HAP-1 (cell line): Measurements from ENCODE around the gene WASL.

Experiments used
- DNase-seq, 2 experiments: peaks; one replicate each; pipeline ENCODE4 v3.0.0-alpha.2; 2016 to 2020; ENCODE audit warnings: low spot score in 2 of 2
- H3K27me3 ChIP-seq: fragments of 250-450 bp; sonication (Bioruptor Pico); 2 replicates; pipeline ENCODE4 v1.5.1; 2020; ENCODE audit warnings: low read depth, mild to moderate bottlenecking, moderate library complexity
- H3K36me3 ChIP-seq: fragments of 250-450 bp; sonication (Bioruptor Pico); replicated peaks from 2 replicates; pipeline ENCODE4 v1.5.1; 2020; ENCODE audit warnings: mild to moderate bottlenecking
- H3K4me1 ChIP-seq: fragments of 250-450 bp; sonication (Bioruptor Pico); 2 replicates; pipeline ENCODE4 v1.5.1; 2020; ENCODE audit warnings: mild to moderate bottlenecking
- H3K4me3 ChIP-seq: fragments of 250-450 bp; sonication (Bioruptor Pico); 2 replicates; pipeline ENCODE4 v1.5.1; 2020; ENCODE audit warnings: mild to moderate bottlenecking, moderate library complexity
- H3K9me3 ChIP-seq: fragments of 250-450 bp; sonication (Bioruptor Pico); 2 replicates; pipeline ENCODE4 v1.5.1; 2020; ENCODE audit warnings: mild to moderate bottlenecking, moderate library complexity
- in situ Hi-C: fragments of 300-500 bp; cut with MboI; formaldehyde crosslinking; loops from 3 replicates; pipeline ENCODE4 v1.14.3; 2020; ENCODE audit warnings: low sequenced_read_pairs, inconsistent platforms, mixed read lengths

The WASL gene

GRCh38 chr7:123665157-123665556, 83.6 kb downstream of the WASL start:
- H3K27me3 ChIP-seq = no peaks in the 10 kb centered on the region
- H3K4me1 ChIP-seq = peaks cover 3% of the 10 kb centered on the region
- no peaks in the 10 kb centered on the region for H3K9me3 ChIP-seq
- DNase-seq = peak; percentile 30 to 65
- in situ Hi-C loops = no loop called here
- H3K4me3 ChIP-seq = no peak overlapping the region
- no peaks in the 10 kb centered on the region for H3K36me3 ChIP-seq

GRCh38 chr7:123663200-123663599, 85.6 kb downstream of the WASL start:
- H3K27me3 ChIP-seq = no peaks in the 10 kb centered on the region
- in situ Hi-C loops = no loop called here

GRCh38 chr7:123662755-123663154, 86.0 kb downstream of the WASL start:
- Histone ChIP-seq H3K27me3 (no peaks in the 10 kb centered on the region), H3K36me3 (no peaks in the 10 kb centered on the region), H3K4me1 (peaks cover 3% of the 10 kb centered on the region), H3K4me3 (no peak overlapping the region), H3K9me3 (no peaks in the 10 kb centered on the region)
- in situ Hi-C loops = no loop called here
- DNase-seq = no peak

More at GRCh38 chr7:123663200-123663599, 85.6 kb downstream of the WASL start:
- H3K9me3 ChIP-seq = no peaks in the 10 kb centered on the region
- peaks cover 3% of the 10 kb centered on the region for H3K4me1 ChIP-seq
- H3K36me3 ChIP-seq = no peaks in the 10 kb centered on the region
- H3K4me3 ChIP-seq = no peak overlapping the region
- no peak for DNase-seq

DNA sequence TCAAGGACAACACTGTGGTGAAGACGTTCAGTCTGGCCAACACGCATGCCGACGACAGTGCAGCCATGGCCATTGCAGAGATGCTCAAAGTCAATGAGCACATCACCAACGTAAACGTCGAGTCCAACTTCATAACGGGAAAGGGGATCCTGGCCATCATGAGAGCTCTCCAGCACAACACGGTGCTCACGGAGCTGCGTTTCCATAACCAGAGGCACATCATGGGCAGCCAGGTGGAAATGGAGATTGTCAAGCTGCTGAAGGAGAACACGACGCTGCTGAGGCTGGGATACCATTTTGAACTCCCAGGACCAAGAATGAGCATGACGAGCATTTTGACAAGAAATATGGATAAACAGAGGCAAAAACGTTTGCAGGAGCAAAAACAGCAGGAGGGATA, 86.5 kb downstream of the WASL start:
- in situ Hi-C loops = no loop called here
- Histone ChIP-seq H3K36me3 (no peaks in the 10 kb centered on the region), H3K4me1 (peaks cover 3% of the 10 kb centered on the region), H3K4me3 (no peak overlapping the region), H3K27me3 (no peaks in the 10 kb centered on the region), H3K9me3 (no peaks in the 10 kb centered on the region)
- no peak for DNase-seq

DNA sequence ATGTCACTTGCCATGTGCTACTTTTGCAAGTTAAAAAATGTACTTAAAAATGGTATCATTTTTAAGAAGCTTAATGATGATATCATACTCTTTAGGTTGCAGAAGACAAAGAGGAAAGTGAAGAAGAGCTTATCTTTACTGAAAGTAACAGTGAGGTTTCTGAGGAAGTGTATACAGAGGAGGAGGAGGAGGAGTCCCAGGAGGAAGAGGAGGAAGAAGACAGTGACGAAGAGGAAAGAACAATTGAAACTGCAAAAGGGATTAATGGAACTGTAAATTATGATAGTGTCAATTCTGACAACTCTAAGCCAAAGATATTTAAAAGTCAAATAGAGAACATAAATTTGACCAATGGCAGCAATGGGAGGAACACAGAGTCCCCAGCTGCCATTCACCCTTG, 87.0 kb downstream of the WASL start:
- DNase-seq = no peak
- no peaks in the 10 kb centered on the region for H3K27me3 ChIP-seq
- H3K9me3 ChIP-seq = no peaks in the 10 kb centered on the region
- in situ Hi-C loops = no loop called here
- H3K4me1 ChIP-seq = peaks cover 3% of the 10 kb centered on the region
- no peaks in the 10 kb centered on the region for H3K36me3 ChIP-seq
- H3K4me3 ChIP-seq = no peak overlapping the region

DNA sequence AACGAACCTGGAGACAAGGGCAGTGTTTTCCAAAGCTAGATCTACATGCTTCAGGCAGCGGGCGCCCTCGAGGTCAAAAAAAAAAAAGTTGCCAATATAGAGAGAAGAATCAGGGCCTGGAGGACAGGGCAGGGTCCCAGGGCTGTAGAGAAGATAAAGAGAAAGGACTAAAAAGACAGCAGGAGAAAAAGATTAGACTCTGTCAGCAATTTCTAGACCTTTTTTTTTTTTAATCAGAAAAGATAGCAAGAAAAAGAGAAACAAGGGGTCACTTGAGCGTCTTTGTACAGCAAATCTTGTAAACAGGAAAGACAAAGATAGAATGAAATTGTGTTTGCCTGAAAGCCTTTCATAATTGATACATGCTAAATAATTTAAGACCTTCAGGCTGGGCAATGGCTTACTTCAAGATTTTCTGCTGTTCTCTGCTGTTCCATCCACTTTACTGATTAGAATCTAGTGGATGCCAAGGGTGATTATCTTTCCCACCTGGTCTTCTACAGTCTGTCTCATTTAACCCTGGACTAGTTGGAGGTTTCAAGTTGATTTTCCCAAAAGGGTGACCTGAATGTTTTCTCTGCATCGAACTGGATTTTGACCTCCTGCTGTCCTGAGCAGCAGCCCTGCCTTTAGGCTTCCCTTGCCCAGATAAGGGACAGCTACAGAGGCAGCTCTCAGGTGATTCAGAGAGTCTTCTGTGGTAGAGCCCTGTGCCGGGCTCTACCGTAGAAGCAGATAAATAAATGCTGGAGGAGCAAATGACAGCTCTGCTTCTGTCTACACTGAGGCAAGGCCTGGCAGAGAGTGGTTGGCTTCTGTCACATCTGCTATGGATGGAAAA, 88.1 kb downstream of the WASL start:
- no peaks in the 10 kb centered on the region for H3K9me3 ChIP-seq
- no peaks in the 10 kb centered on the region for H3K36me3 ChIP-seq
- in situ Hi-C loops = no loop called here
- no peak overlapping the region for H3K4me3 ChIP-seq
- no peak for DNase-seq
- H3K4me1 ChIP-seq = peaks cover 3% of the 10 kb centered on the region
- H3K27me3 ChIP-seq = no peaks in the 10 kb centered on the region

GRCh38 chr7:123658023-123658422, 90.8 kb downstream of the WASL start:
- no peak for DNase-seq
- H3K4me3 ChIP-seq = no peak overlapping the region
- in situ Hi-C loops = no loop called here

GRCh38 chr7:123657304-123657685, 91.5 kb downstream of the WASL start:
- in situ Hi-C loops = no loop called here
- Histone ChIP-seq H3K9me3 (no peaks in the 10 kb centered on the region), H3K4me3 (no peak overlapping the region), H3K4me1 (no peaks in the 10 kb centered on the region), H3K27me3 (no peaks in the 10 kb centered on the region), H3K36me3 (no peaks in the 10 kb centered on the region)
- no peak for DNase-seq

More at GRCh38 chr7:123658023-123658422, 90.8 kb downstream of the WASL start:
- Histone ChIP-seq H3K9me3 (no peaks in the 10 kb centered on the region), H3K4me1 (no peaks in the 10 kb centered on the region), H3K27me3 (no peaks in the 10 kb centered on the region), H3K36me3 (no peaks in the 10 kb centered on the region)

GRCh38 chr7:123656544-123657303, 92.1 kb downstream of the WASL start:
- H3K27me3 ChIP-seq = no peaks in the 10 kb centered on the region
- no peak overlapping the region for H3K4me3 ChIP-seq
- no peaks in the 10 kb centered on the region for H3K9me3 ChIP-seq
- in situ Hi-C loops = no loop called here
- no peaks in the 10 kb centered on the region for H3K4me1 ChIP-seq
- no peak for DNase-seq
- no peaks in the 10 kb centered on the region for H3K36me3 ChIP-seq

DNA sequence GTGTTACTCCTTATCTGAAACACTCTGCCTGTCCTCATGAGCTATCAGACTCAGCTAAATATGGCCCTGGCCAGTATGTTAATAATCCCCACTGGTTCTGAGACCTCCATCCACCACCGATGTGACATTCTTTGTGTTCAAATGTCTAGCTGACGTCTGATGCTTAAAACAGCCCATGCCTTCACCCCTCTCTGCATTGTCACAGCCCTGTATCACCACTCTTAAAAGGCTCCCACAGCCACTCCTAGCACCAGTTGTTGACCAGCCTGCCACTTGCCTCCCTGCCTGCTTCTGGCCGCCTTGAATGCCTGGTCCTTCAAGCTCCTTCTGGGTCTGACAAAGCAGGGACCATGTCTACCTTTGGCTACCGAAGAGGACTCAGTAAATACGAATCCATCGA, 93.2 kb downstream of the WASL start, which contains the start of gene LMOD2:
TSS of gene LMOD2 (plus strand) at position 253 of the 400 bp plus-strand sequence. CDS start at position 351, 98 bp downstream.
- no peaks in the 10 kb centered on the region for H3K4me1 ChIP-seq
- H3K36me3 ChIP-seq = no peaks in the 10 kb centered on the region
- no peak within 1 kb of the TSS for H3K4me3 ChIP-seq
- H3K27me3 ChIP-seq = no peaks in the 10 kb centered on the region
- in situ Hi-C loops = no loop called here
- no peak for DNase-seq
- no peaks in the 10 kb centered on the region for H3K9me3 ChIP-seq

DNA sequence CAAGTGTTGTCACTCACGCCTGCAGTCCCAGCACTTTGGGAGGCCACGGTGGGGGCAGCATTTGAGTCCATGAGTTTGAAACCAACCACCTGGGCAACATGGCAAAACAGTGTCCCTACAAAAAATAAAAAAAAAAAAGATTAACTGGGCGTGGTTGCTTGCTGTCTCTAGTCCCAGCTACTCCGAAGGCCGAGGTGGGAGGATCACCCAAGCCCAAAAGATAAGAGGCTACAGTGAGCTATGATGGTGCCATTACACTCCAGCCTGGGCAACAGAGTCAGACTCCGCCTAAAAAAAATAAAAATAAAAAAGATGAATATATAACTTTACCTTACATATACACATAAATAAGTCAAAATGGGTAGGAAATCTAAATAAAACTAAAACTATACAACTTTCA, 95.6 kb downstream of the WASL start:
- no peaks in the 10 kb centered on the region for H3K9me3 ChIP-seq
- H3K36me3 ChIP-seq = no peaks in the 10 kb centered on the region
- no peaks in the 10 kb centered on the region for H3K4me1 ChIP-seq
- DNase-seq = no peak
- no peaks in the 10 kb centered on the region for H3K27me3 ChIP-seq
- in situ Hi-C loops = no loop called here
- no peak overlapping the region for H3K4me3 ChIP-seq

- Histone ChIP-seq H3K36me3 (no peaks in the 10 kb centered on the region), H3K9me3 (no peaks in the 10 kb centered on the region), H3K4me1 (no peaks in the 10 kb centered on the region), H3K27me3 (no peaks in the 10 kb centered on the region), H3K4me3 (no peak overlapping the region)
- in situ Hi-C loops = no loop called here
- no peak for DNase-seq
Observed at GRCh38 chr7:123652406-123652805, 96.4 kb downstream of the WASL start.

GRCh38 chr7:123650595-123650994, 98.2 kb downstream of the WASL start:
- no peak for DNase-seq
- H3K36me3 ChIP-seq = no peaks in the 10 kb centered on the region
- H3K27me3 ChIP-seq = no peaks in the 10 kb centered on the region
- H3K9me3 ChIP-seq = no peaks in the 10 kb centered on the region
- H3K4me3 ChIP-seq = no peak overlapping the region
- in situ Hi-C loops = no loop called here
- H3K4me1 ChIP-seq = no peaks in the 10 kb centered on the region

DNA sequence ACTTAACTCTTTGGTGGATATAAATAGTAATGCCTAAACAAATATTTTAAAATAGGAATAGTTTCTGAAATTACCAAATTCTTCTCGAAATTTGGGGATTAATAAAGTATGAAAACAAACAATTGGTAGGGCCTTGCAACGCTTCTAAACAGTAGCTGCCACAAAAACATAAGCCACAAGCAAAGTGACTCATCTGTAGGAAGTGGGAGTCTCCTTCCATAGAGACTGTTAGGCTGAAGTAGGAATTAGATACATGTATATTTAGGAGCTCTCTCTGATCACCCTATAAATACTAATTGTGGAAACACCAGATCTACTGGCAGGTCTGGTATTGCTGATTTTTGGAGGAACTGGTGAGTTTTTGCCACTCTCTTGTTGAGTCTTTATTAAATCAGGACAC, 98.8 kb downstream of the WASL start:
- H3K27me3 ChIP-seq = no peaks in the 10 kb centered on the region
- in situ Hi-C loops = no loop called here

More for the DNA sequence above, 98.8 kb downstream of the WASL start:
- no peak for DNase-seq
- Histone ChIP-seq H3K4me1 (no peaks in the 10 kb centered on the region), H3K36me3 (no peaks in the 10 kb centered on the region), H3K9me3 (no peaks in the 10 kb centered on the region), H3K4me3 (no peak overlapping the region)
